Measurements from ENCODE around the gene C11orf16.
"Not testable (repeated sequence)": the region's sequence is repeated elsewhere in the genome, so short reads cannot be mapped to it uniquely, and the experiment has no call there.

The C11orf16 gene

GRCh38 chr11:8934742-8935488 lies 2.2 kb upstream of the C11orf16 start:
- DNase-seq = no peak

- no peak for DNase-seq
Measured at GRCh38 chr11:8933931-8934330, 1.2 kb upstream of the C11orf16 start.

GRCh38 chr11:8930456-8931175 lies 2.1 kb downstream of the C11orf16 start:
- DNase-seq = no peak

- no peak for DNase-seq
Measured at GRCh38 chr11:8928981-8929615, 3.6 kb downstream of the C11orf16 start.

- DNase-seq = no peak
Measured at GRCh38 chr11:8928205-8928604, 4.5 kb downstream of the C11orf16 start.

GRCh38 chr11:8927233-8927632 lies 5.5 kb downstream of the C11orf16 start:
- no peak for DNase-seq

GRCh38 chr11:8926236-8926635 lies 6.5 kb downstream of the C11orf16 start:
- DNase-seq = no peak

GRCh38 chr11:8925711-8926110 lies 7.0 kb downstream of the C11orf16 start:
- DNase-seq = no peak

GRCh38 chr11:8922691-8923090 lies 10.1 kb downstream of the C11orf16 start:
- no peak for DNase-seq

- no peak for DNase-seq
Measured at GRCh38 chr11:8917157-8917825, 15.5 kb downstream of the C11orf16 start.

GRCh38 chr11:8914661-8915018 lies 18.1 kb downstream of the C11orf16 start:
- DNase-seq = no peak

- peak; percentile 14 for DNase-seq
Measured at GRCh38 chr11:8913961-8914660, 18.6 kb downstream of the C11orf16 start.

- DNase-seq = peak; percentile 88
Measured at GRCh38 chr11:8911029-8911823, 21.5 kb downstream of the C11orf16 start, which contains the start of gene AKIP1. TSS of gene AKIP1 (plus strand) at chr11:8911189. CDS start at chr11:8911450, 261 bp downstream.

GRCh38 chr11:8910649-8911026 lies 22.1 kb downstream of the C11orf16 start:
- DNase-seq = no peak

- no peak for DNase-seq
Measured at GRCh38 chr11:8908099-8908498, 24.6 kb downstream of the C11orf16 start.

GRCh38 chr11:8907116-8907515 lies 25.6 kb downstream of the C11orf16 start:
- DNase-seq = no peak

GRCh38 chr11:8905528-8906165 lies 27.1 kb downstream of the C11orf16 start:
- no peak for DNase-seq

- no peak for DNase-seq
Measured at GRCh38 chr11:8899119-8899753, 33.5 kb downstream of the C11orf16 start.

GRCh38 chr11:8891185-8891584 lies 41.6 kb downstream of the C11orf16 start:
- not testable (repeated sequence) for DNase-seq

GRCh38 chr11:8886322-8886721 lies 46.4 kb downstream of the C11orf16 start:
- peak; percentile 41 for DNase-seq

GRCh38 chr11:8881585-8881984 lies 51.2 kb downstream of the C11orf16 start:
- DNase-seq = not testable (repeated sequence)

Measured in NCI-H2029 treated with DMSO at 0.1 percent for 48 hours (cell line).